HG03025 (cell line): ENCODE results near the gene PTPRB.

Experiments used
- ATAC-seq: cut with Tn5 transposase; IDR thresholded peaks from one replicate; pipeline ENCODE4 v1.9.1; 2021; ENCODE audit warnings: mild to moderate bottlenecking, moderate library complexity; ENCODE audit not compliant: unreplicated experiment, low FRiP score

The PTPRB gene

DNA sequence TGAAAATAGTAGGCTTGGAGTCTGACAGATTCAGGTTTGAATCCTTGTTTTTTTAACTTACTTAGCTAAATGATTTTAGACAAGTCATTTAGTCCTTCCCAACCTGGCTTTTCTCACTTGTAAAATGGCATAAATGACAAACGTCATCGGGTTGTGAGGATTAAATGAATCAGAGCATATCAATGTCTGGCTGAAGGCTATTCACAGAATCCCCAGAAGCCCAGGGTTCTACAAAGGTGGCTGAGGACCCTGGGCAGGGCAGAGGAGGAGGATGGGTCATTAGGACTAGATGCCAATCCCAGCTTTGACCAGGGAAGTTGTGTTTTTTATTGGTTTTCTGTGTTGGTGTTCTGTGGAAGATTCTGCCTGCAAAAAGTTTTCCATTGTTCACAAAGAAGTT is 7.6 kb upstream of the PTPRB start:
- no peak for ATAC-seq

DNA sequence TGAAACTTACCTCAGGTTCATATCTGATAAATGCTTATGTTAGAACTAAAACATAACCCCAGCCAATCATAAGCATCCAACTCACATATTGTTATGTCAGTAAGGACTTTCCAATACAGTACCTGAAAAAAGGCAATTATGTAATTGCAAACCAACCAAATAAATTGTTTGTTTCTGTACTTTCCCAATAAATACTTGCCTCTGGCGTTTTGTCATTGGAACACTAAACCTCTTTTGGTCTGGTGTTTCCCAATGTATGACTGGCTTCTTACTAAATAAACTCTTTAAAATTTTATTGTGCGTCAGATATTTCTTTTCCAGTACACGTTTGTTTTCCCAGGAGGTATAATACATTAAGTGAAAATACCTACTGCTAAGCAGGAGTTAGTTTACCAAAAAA is 6.7 kb upstream of the PTPRB start:
- ATAC-seq = no peak

DNA sequence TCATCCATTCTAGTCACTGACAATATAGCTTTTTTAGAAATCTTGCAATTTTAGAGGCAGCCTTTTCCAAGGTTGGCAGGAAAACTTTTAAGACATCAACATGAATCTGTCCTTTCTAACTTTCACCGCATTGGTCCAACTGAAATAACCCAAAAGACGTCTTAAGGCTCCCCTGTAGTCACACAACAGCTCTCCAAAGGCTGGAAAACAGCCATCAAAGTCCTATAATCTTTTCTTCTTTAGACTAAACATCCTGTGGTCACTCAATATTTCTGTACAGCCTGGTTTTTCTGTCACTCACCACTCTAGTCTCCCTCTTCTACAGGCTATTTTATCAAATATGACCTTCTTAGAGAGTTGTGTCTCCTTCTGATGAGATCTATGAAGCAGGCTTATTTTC is 4.5 kb upstream of the PTPRB start:
- ATAC-seq = no peak

- no peak for ATAC-seq
Measured at GRCh38 chr12:70640901-70641300, 3.7 kb upstream of the PTPRB start.

DNA sequence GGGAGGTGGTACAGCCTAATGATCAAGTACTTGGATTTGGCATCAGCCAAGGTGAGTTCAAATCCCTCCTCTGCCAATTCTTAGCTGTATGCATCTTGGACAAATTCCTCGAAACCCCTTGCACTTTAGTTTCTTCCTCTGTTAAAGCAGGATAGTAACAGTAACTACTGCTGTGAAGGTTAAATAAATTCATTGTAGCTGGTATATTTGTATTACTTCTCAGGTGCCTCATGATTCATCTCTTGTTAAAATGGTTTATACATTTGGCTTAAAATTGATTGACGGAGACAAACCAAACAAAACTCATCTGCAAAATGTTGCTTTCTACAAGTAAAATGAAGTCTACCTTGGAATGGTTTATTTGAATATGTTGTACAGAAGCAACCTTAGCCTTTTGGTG is 2.3 kb upstream of the PTPRB start:
- ATAC-seq = no peak

GRCh38 chr12:70638639-70639360 is 1.6 kb upstream of the PTPRB start:
- ATAC-seq = no peak

DNA sequence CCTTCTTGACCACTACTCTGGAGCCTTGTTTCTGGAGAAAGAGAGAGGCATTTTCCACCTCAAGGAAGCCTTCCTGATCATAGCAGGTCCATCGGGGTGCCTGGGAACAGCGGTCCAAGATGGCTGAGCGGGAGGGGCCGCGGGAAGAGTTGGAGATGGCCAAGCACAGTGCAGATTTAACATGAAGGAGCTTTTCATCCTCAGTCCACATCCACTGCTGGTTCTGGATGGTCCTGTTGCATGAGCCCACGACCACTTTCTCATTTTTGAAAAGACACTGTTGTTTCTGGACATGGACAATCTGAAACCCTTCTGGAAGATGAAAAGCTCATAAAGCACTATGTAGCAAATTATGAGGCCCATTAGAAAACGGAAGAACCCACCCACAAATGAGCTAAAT is 1.5 kb downstream of the PTPRB start:
- ATAC-seq = no peak

GRCh38 chr12:70628701-70629480 is 8.3 kb downstream of the PTPRB start:
- ATAC-seq = no peak

DNA sequence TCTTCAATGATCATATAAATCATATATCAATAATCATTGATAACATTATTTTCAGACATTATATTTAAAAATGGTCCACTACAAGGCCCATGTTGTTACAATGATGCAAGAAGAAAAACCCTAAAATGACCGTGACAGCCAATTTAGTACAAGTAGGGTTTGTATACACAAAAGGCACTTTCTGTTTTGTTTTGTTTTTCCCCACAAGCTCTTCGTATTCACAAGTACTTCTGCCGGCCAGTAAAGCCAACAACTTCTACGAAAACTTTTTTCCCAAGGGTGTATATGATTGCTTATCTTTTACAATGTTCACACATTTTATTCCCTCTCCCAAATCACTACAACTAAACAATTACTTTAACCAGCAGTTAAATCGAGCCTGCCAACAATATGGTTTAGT is 9.6 kb downstream of the PTPRB start:
- ATAC-seq = no peak

GRCh38 chr12:70626180-70626579 is 11.0 kb downstream of the PTPRB start:
- no peak for ATAC-seq

DNA sequence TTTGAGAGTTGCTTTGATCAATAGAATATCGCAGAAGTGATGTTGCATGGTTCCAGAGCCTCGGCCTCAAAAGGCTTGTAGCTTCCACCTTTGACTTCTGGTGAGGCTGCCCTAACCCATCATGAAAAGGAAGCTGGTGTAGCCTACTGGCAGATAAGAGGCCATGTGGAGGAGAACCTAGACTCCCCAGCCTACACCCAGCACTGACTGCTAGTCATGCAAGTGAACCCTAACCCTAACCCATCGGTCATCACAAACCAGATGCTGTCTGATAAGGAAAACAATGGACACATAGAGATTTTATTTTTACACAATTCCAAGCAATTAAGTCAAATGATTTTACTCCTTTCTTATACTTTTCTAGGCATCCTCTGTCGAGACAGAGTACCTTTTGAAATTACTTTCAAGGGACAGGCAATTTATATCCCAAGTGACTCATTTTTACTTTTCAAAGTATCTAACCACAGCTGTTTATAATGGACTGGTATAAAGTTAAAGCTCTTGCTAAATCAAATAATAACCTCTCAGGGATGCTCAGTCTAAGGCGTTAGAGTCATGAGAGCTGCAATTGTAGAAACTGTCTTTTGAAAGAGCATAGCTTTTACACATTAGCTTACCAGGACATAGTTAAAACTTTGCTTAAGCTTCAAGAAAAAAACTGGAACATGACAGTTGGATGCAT is 17.6 kb downstream of the PTPRB start:
- ATAC-seq = no peak

GRCh38 chr12:70618371-70618770 is 18.9 kb downstream of the PTPRB start:
- ATAC-seq = no peak

DNA sequence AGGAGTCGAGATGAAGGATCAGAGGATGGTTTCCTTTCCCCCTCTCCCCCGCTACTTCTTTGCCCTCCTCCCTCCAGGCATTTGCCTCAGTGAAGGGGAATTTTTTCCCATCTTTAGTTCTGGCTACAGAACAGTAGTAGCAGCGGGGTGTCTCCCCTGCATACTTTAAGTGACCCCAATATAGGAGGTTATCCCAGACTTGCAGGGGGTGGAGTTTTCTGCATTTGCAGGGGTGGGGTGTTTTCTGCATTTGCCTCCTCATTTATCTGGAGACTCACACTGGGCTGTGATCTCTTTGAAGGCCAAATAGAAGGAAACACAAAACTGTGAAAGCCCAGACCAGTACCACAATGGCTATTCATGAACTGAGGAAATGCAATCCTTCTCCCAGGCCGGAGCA is 19.8 kb downstream of the PTPRB start:
- ATAC-seq = no peak

GRCh38 chr12:70615174-70615866 is 21.9 kb downstream of the PTPRB start:
- ATAC-seq = no peak

DNA sequence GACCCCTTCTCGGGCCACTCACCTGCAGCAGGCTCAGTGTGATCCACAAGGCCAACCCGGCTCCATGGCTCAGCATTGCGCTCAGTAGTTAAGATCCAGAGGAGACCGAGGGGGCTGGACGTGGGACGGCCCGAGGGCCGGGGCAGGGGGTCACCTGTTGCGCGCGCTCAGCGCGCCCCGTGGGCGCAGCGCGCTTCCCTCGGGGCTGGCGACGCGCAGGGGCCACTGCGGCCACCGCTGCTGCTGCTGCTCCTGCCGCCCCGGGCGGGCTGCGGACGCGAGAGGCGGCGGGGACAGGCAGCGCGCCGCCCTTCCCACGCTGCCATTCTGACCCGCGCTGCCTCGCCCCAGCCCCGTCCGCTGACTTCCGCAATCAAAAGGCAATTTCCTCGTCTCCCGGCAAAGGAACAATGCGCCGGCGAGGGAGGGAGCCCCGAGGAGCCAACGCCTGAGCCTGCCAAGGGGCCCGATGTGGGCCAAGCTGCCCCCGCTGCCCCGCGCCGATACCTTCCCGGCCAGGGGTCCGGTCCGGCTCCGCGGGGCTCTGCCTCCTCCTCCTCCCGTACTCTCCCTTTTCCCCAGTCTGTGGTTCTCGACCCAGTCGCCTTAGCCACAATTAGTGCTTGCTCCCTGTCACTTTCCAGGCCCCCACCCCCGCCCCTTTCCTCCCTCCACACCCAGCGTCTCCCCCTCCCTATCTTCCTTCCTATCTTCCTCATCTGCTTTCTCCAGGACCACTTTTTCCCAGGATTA is 27.3 kb downstream of the PTPRB start:
- ATAC-seq = no peak

GRCh38 chr12:70609203-70609602 is 28.0 kb downstream of the PTPRB start:
- ATAC-seq = no peak

DNA sequence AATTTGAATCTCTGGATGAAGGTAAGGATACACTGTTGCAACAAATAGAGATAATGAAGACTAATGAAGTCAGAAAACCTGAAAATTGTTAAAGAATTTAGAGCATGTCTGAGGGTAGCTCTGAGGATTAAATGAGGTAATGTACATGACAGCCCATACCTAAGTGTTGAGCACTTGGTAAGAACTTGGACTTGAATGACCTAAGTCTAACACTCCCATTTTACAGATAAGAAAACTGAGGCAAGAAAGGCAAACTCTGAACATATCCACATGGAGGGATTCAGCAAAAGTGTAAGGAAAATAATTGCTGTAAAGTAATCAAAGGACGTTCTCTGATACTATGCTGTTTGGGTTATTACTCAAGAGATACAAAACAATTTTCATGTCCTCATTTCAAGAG is 29.0 kb downstream of the PTPRB start:
- ATAC-seq = no peak

GRCh38 chr12:70607107-70607506 is 30.1 kb downstream of the PTPRB start:
- ATAC-seq = no peak

- no peak for ATAC-seq
Measured at GRCh38 chr12:70605976-70606375, 31.3 kb downstream of the PTPRB start.

DNA sequence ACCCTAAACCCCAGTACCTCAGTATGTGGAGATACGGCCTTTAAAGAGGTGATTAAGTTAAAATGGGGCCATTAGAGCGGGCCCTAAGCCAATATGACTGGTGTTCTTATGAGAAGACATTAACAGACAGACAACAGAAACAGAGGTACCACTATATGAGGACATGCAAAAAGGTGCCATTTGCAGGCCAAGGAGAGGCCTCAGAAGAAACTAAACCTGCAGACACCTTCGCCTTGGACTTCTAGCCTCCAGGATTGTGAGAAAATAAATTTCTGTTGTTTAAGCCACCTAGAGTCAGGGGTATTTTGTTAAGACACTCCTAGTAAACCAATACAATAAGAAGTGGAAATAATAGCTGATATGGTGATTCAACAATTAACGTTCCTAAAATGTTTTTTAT is 32.6 kb downstream of the PTPRB start:
- ATAC-seq = no peak
